DOHH2 (cell line): Measurements from ENCODE around the gene CREBBP.

Source experiments
- EZH2phosphoT487 ChIP-seq: fragments of 200-600 bp; sonication (generic); IDR thresholded peaks from 2 replicates; pipeline ENCODE4 v1.6.1; 2017; ENCODE audit warnings: borderline replicate concordance, mild to moderate bottlenecking, antibody characterized with exemption, low read length, moderate library complexity, mixed read lengths
- TF ChIP-seq, protein P1 (sequence below): fragments of 200-600 bp; sonication (generic); IDR thresholded peaks from one replicate; pipeline ENCODE4 v1.5.1; 2014; ENCODE audit warnings: antibody characterized with exemption, mild to moderate bottlenecking, low read depth, low read length; ENCODE audit not compliant: poor library complexity, severe bottlenecking

DNA sequence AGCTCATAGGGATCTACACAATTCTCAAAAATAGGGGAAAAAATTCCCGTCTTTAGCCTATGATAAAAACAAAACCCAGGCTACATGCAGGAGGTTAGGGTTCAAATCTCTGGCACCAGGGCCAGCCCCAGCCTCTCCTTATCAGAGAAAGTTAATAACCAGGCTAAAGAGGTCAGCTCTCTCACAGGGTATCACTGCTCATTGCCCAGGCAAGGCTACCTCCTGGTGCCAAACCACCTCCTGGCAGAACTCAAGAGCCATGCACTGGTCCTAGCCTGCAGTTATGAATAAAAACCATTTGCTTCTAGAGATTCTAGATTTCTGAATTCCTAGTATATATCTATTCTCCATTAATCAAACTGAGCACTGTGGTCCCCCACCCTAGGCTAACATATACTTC, 65.8 kb downstream of the CREBBP start:
- TF ChIP-seq, protein P1, sequence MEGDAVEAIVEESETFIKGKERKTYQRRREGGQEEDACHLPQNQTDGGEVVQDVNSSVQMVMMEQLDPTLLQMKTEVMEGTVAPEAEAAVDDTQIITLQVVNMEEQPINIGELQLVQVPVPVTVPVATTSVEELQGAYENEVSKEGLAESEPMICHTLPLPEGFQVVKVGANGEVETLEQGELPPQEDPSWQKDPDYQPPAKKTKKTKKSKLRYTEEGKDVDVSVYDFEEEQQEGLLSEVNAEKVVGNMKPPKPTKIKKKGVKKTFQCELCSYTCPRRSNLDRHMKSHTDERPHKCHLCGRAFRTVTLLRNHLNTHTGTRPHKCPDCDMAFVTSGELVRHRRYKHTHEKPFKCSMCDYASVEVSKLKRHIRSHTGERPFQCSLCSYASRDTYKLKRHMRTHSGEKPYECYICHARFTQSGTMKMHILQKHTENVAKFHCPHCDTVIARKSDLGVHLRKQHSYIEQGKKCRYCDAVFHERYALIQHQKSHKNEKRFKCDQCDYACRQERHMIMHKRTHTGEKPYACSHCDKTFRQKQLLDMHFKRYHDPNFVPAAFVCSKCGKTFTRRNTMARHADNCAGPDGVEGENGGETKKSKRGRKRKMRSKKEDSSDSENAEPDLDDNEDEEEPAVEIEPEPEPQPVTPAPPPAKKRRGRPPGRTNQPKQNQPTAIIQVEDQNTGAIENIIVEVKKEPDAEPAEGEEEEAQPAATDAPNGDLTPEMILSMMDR = no peak
- TF ChIP-seq EZH2phosphoT487 = no peak
